Spleen (tissue), 7 donors: Measurements from ENCODE around the gene BAZ1B.

Source experiments
- CTCF ChIP-seq, 11 experiments: fragments of 200-600 bp in 7 of 11; fragments of 450-650 bp in 4 of 11; sonication (generic) in 4 of 11; IDR thresholded peaks in 8 of 11; conservative IDR thresholded peaks in 3 of 11; 1 replicate in 7 of 11; 2 replicates in 4 of 11; pipeline versions ENCODE4 v1.4.0 to v1.8.0; 2016 to 2021; ENCODE audit warnings: antibody characterized with exemption in 11 of 11, inconsistent platforms in 4 of 11, mild to moderate bottlenecking in 1 of 11
- POLR2AphosphoS5 ChIP-seq, 3 donors: sonication (generic); formaldehyde crosslinking; IDR thresholded peaks; one replicate each; pipeline ENCODE4 v1.5.1; 2017; ENCODE audit warnings: antibody characterized with exemption in 3 of 3
- donor health status: DM: no; HTN: no; CAD: no; lungs with moderate emphysema.
- donor health status: DM: no; HTN: no; CAD: no.
- donor health status: DM: no; HTN: no; CAD: no.

- TF ChIP-seq CTCF (IDR thresholded peaks at IDR 0.05 in 8 of 11, conservative IDR thresholded peaks at IDR 0.05 in 3 of 11) (no peak), POLR2AphosphoS5 (IDR thresholded peaks at IDR 0.05) (no peak)
Observed at GRCh38 chr7:73521636-73522104, 423 bp downstream of the BAZ1B start.
